Fibroblast of lung (primary cell): Measurements from ENCODE around the gene CCNK. TPM values are rescaled to one million over a fixed set of nuclear protein-coding genes. Genes with fewer than 3 reads are reported as not detected.

ENCODE experiments used
- DNase-seq, 2 donors: peaks; one replicate each; pipeline versions ENCODE4 v3.0.0 to v3.0.0-alpha.2; 2010; ENCODE audit warnings: low read depth in 2 of 2
- H2AFZ ChIP-seq: 2 replicates; pipeline ENCODE4 v1.5.1; 2012; ENCODE audit warnings: low read length, control low read depth, inconsistent platforms
- H3K27ac ChIP-seq: 2 replicates; pipeline ENCODE4 v1.5.1; 2011; ENCODE audit warnings: low read length, control low read depth; ENCODE audit not compliant: insufficient read depth
- H3K27me3 ChIP-seq: 2 replicates; pipeline ENCODE4 v1.5.1; 2011; ENCODE audit warnings: mild to moderate bottlenecking, low read length; ENCODE audit not compliant: control insufficient read depth, insufficient read depth
- H3K36me3 ChIP-seq: 2 replicates; pipeline ENCODE4 v1.5.1; 2011; ENCODE audit warnings: low read length; ENCODE audit not compliant: control insufficient read depth, insufficient read depth
- H3K4me1 ChIP-seq: 2 replicates; pipeline ENCODE4 v1.5.1; 2011; ENCODE audit warnings: low read length; ENCODE audit not compliant: control insufficient read depth, insufficient read depth; ENCODE audit errors: extremely low read depth
- H3K4me2 ChIP-seq: 2 replicates; pipeline ENCODE4 v1.5.1; 2011; ENCODE audit warnings: low read length, control low read depth; ENCODE audit not compliant: insufficient read depth; ENCODE audit errors: extremely low read depth
- H3K4me3 ChIP-seq, 4 experiments: fragments of 200-600 bp in 1 of 4; sonication (generic) in 1 of 4; replicated peaks in 1 of 4; 2 replicates each; pipeline ENCODE4 v1.5.1; 2011 to 2016; ENCODE audit warnings: low read length in 4 of 4, low read depth in 3 of 4, mild to moderate bottlenecking in 3 of 4, control low read depth in 2 of 4, inconsistent platforms in 1 of 4, mixed read lengths in 1 of 4; ENCODE audit not compliant: insufficient read depth in 1 of 4; ENCODE audit errors: control extremely low read depth in 1 of 4
- H3K79me2 ChIP-seq: 2 replicates; pipeline ENCODE4 v1.5.1; 2012; ENCODE audit warnings: mild to moderate bottlenecking, low read length, inconsistent platforms; ENCODE audit not compliant: control insufficient read depth, insufficient read depth
- H3K9ac ChIP-seq: 2 replicates; pipeline ENCODE4 v1.5.1; 2011; ENCODE audit warnings: mild to moderate bottlenecking, low read length, control low read depth; ENCODE audit not compliant: insufficient read depth
- H3K9me3 ChIP-seq: 2 replicates; pipeline ENCODE4 v1.5.1; 2012; ENCODE audit warnings: low read depth, low read length; ENCODE audit not compliant: control insufficient read depth, insufficient read depth
- H4K20me1 ChIP-seq: 2 replicates; pipeline ENCODE4 v1.5.1; 2011; ENCODE audit warnings: low read length; ENCODE audit not compliant: control insufficient read depth, insufficient read depth; ENCODE audit errors: extremely low read depth
- EZH2 ChIP-seq: IDR thresholded peaks from 2 replicates; pipeline ENCODE4 v1.5.1; 2012; ENCODE audit warnings: low read length, control low read depth, mild to moderate bottlenecking; ENCODE audit errors: missing control alignments
- polyA plus RNA-seq, 2 donors: library from polyadenylated mRNA; depleted of rRNA in 1 of 2; stranded (reverse) in 1 of 2; unstranded in 1 of 2; fragments of >200 nt; gene quantifications; 2 replicates each; pipeline ENCODE4 v1.2.1, GENCODE V29; 2011 to 2012; ENCODE audit warnings: missing spikeins in 1 of 2
- total RNA-seq: library from RNA; depleted of rRNA; stranded (reverse); fragments of >200 nt; gene quantifications from 2 replicates; pipeline ENCODE4 v1.2.1, GENCODE V29; 2014
- TF ChIP-seq, protein P1 (sequence below), 2 donors: IDR thresholded peaks in 1 of 2; conservative IDR thresholded peaks in 1 of 2; 1 replicate in 1 of 2; 2 replicates in 1 of 2; pipeline ENCODE4 v1.5.1; 2011 to 2012; ENCODE audit warnings: low read length in 2 of 2, control low read depth in 1 of 2, inconsistent platforms in 1 of 2, low read depth in 1 of 2, mild to moderate bottlenecking in 1 of 2

The CCNK gene
- total and polyA plus RNA-seq, 2 donors (not counting 1 experiment from before 2014, with no cell fraction given): 7.3 to 51.0 TPM

GRCh38 chr14:99497341-99497740 lies 16.1 kb downstream of the CCNK start:
- no peaks in the 10 kb centered on the region for H3K27me3 ChIP-seq
- TF ChIP-seq, protein P1, sequence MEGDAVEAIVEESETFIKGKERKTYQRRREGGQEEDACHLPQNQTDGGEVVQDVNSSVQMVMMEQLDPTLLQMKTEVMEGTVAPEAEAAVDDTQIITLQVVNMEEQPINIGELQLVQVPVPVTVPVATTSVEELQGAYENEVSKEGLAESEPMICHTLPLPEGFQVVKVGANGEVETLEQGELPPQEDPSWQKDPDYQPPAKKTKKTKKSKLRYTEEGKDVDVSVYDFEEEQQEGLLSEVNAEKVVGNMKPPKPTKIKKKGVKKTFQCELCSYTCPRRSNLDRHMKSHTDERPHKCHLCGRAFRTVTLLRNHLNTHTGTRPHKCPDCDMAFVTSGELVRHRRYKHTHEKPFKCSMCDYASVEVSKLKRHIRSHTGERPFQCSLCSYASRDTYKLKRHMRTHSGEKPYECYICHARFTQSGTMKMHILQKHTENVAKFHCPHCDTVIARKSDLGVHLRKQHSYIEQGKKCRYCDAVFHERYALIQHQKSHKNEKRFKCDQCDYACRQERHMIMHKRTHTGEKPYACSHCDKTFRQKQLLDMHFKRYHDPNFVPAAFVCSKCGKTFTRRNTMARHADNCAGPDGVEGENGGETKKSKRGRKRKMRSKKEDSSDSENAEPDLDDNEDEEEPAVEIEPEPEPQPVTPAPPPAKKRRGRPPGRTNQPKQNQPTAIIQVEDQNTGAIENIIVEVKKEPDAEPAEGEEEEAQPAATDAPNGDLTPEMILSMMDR (conservative IDR thresholded peaks at IDR 0.05 in 1 of 2, IDR thresholded peaks at IDR 0.05 in 1 of 2; ENCODE audit: low read depth in 1 of 2, low read length in 2 of 2): no peak
- TF ChIP-seq EZH2: no peak
- H3K9me3 ChIP-seq: no peaks in the 10 kb centered on the region
- no peak overlapping the region for H3K4me3 ChIP-seq
- H2AFZ ChIP-seq: no peak overlapping the region
- H3K79me2 ChIP-seq: peaks cover 11% of the 10 kb centered on the region
- no peak overlapping the region for H3K27ac ChIP-seq
- H3K9ac ChIP-seq: no peak overlapping the region
- H3K4me1 ChIP-seq: no peaks in the 10 kb centered on the region
- no peaks in the 10 kb centered on the region for H4K20me1 ChIP-seq
- DNase-seq: no peak
- H3K4me2 ChIP-seq: no peak overlapping the region
- peaks cover 14% of the 10 kb centered on the region for H3K36me3 ChIP-seq

- no peak overlapping the region for H3K27ac ChIP-seq
- H3K27me3 ChIP-seq: no peaks in the 10 kb centered on the region
- no peak overlapping the region for H3K9ac ChIP-seq
- H4K20me1 ChIP-seq: no peaks in the 10 kb centered on the region
- no peak overlapping the region for H3K4me2 ChIP-seq
- no peak overlapping the region for H3K4me3 ChIP-seq
- TF ChIP-seq, protein P1 (conservative IDR thresholded peaks at IDR 0.05 in 1 of 2, IDR thresholded peaks at IDR 0.05 in 1 of 2; ENCODE audit: low read depth in 1 of 2, low read length in 2 of 2): no peak
- no peak for TF ChIP-seq EZH2
- H2AFZ ChIP-seq: no peak overlapping the region
- H3K9me3 ChIP-seq: no peaks in the 10 kb centered on the region
- DNase-seq: no peak
- peaks cover 17% of the 10 kb centered on the region for H3K36me3 ChIP-seq
- H3K79me2 ChIP-seq: peaks cover 7% of the 10 kb centered on the region
- H3K4me1 ChIP-seq: no peaks in the 10 kb centered on the region
Measured at GRCh38 chr14:99497894-99498293, 16.7 kb downstream of the CCNK start.

- Histone ChIP-seq H3K9ac (no peak overlapping the region), H3K4me2 (no peak overlapping the region), H3K36me3 (peaks cover 30% of the 10 kb centered on the region), H3K27me3 (no peaks in the 10 kb centered on the region), H3K79me2 (no peaks in the 10 kb centered on the region), H3K4me3 (no peak overlapping the region), H3K9me3 (no peaks in the 10 kb centered on the region), H3K4me1 (no peaks in the 10 kb centered on the region), H3K27ac (no peak overlapping the region), H4K20me1 (no peaks in the 10 kb centered on the region), H2AFZ (no peak overlapping the region)
- DNase-seq: no peak
- TF ChIP-seq, protein P1 (conservative IDR thresholded peaks at IDR 0.05 in 1 of 2, IDR thresholded peaks at IDR 0.05 in 1 of 2; ENCODE audit: low read depth in 1 of 2, low read length in 2 of 2): no peak
- no peak for TF ChIP-seq EZH2
Measured at GRCh38 chr14:99502989-99503421, 21.8 kb downstream of the CCNK start.
